Tibial artery (tissue), 4 donors: ENCODE results near the gene PTPRN2.

ENCODE experiments used
- DNase-seq, 2 donors: peaks; one replicate each; pipeline ENCODE4 v3.0.0-alpha.2; 2019
- H3K27ac ChIP-seq, 2 donors: fragments of 200-600 bp; sonication (generic) in 1 of 2; 1 replicate in 1 of 2; 2 replicates in 1 of 2; pipeline ENCODE4 v1.5.1; 2018 to 2019; ENCODE audit warnings: mild to moderate bottlenecking in 1 of 2
- H3K27me3 ChIP-seq, 2 donors: fragments of 200-600 bp; sonication (generic) in 1 of 2; one replicate each; pipeline versions ENCODE4 v1.5.1 to v1.6.0; 2016 to 2019
- H3K36me3 ChIP-seq, 3 donors: fragments of 200-600 bp; sonication (generic) in 2 of 3; one replicate each; pipeline ENCODE4 v1.5.1; 2016 to 2019; ENCODE audit warnings: mild to moderate bottlenecking in 2 of 3
- H3K4me1 ChIP-seq, 4 donors: fragments of 200-600 bp; sonication (generic) in 2 of 4; 1 replicate in 3 of 4; 2 replicates in 1 of 4; pipeline ENCODE4 v1.5.1; 2016 to 2019
- H3K4me3 ChIP-seq, 2 donors: fragments of 200-600 bp; sonication (generic) in 1 of 2; 1 replicate in 1 of 2; 2 replicates in 1 of 2; pipeline ENCODE4 v1.5.1; 2018 to 2019; ENCODE audit warnings: mild to moderate bottlenecking in 2 of 2
- H3K9me3 ChIP-seq, 3 donors: fragments of 200-600 bp; sonication (generic) in 1 of 3; one replicate each; pipeline ENCODE4 v1.5.1; 2016 to 2019
- CTCF ChIP-seq, 2 experiments: fragments of 200-600 bp in 1 of 2; fragments of 450-650 bp in 1 of 2; IDR thresholded peaks; one replicate each; pipeline ENCODE4 v1.5.1; 2017 to 2019; ENCODE audit warnings: antibody characterized with exemption in 2 of 2, mild to moderate bottlenecking in 1 of 2, moderate library complexity in 1 of 2
- intact Hi-C: fragments of 100-400 bp; cut with DNase I; formaldehyde crosslinking; loops from one replicate; pipeline ENCODE4 v1.15.0; 2023; ENCODE audit warnings: low total_unique reads

Gene PTPRN2

GRCh38 chr7:157830331-157830730, 757.3 kb downstream of the PTPRN2 start:
- intact Hi-C loops, result no loop called here
- H3K27me3 ChIP-seq, result no peaks in the 10 kb centered on the region
- no peaks in the 10 kb centered on the region for H3K9me3 ChIP-seq
- no peak for TF ChIP-seq CTCF (IDR thresholded peaks at IDR 0.05)
- no peak for DNase-seq
- H3K4me3 ChIP-seq, result no peak overlapping the region
- no peaks in the 10 kb centered on the region for H3K4me1 ChIP-seq
- H3K36me3 ChIP-seq, result no peaks in the 10 kb centered on the region
- H3K27ac ChIP-seq, result no peak overlapping the region

GRCh38 chr7:157829491-157829890, 758.1 kb downstream of the PTPRN2 start:
- TF ChIP-seq CTCF (IDR thresholded peaks at IDR 0.05), result no peak
- Histone ChIP-seq H3K4me3 (no peak overlapping the region), H3K36me3 (no peaks in the 10 kb centered on the region), H3K4me1 (no peaks in the 10 kb centered on the region), H3K27me3 (no peaks in the 10 kb centered on the region), H3K9me3 (peaks cover 0 to 8% (median 0%) of the 10 kb centered on the region in 3 donors), H3K27ac (no peak overlapping the region)
- DNase-seq, result no peak
- intact Hi-C loops, result no loop called here

GRCh38 chr7:157828881-157829280, 758.7 kb downstream of the PTPRN2 start:
- Histone ChIP-seq H3K27ac (no peak overlapping the region), H3K27me3 (no peaks in the 10 kb centered on the region), H3K4me1 (no peaks in the 10 kb centered on the region), H3K36me3 (no peaks in the 10 kb centered on the region), H3K9me3 (peaks cover 0 to 13% (median 0%) of the 10 kb centered on the region in 3 donors), H3K4me3 (no peak overlapping the region)
- TF ChIP-seq CTCF (IDR thresholded peaks at IDR 0.05), result no peak
- no peak for DNase-seq
- intact Hi-C loops, result no loop called here

GRCh38 chr7:157828190-157828589, 759.4 kb downstream of the PTPRN2 start:
- Histone ChIP-seq H3K4me3 (no peak overlapping the region), H3K27ac (no peak overlapping the region), H3K9me3 (peaks cover 0 to 13% (median 0%) of the 10 kb centered on the region in 3 donors), H3K27me3 (no peaks in the 10 kb centered on the region), H3K4me1 (no peaks in the 10 kb centered on the region), H3K36me3 (no peaks in the 10 kb centered on the region)
- intact Hi-C loops, result no loop called here
- no peak for DNase-seq
- TF ChIP-seq CTCF (IDR thresholded peaks at IDR 0.05), result no peak

- no peak for TF ChIP-seq CTCF (IDR thresholded peaks at IDR 0.05)
- H3K27me3 ChIP-seq, result no peaks in the 10 kb centered on the region
- peaks cover 0 to 13% (median 0%) of the 10 kb centered on the region in 3 donors for H3K9me3 ChIP-seq
- H3K4me3 ChIP-seq, result no peak overlapping the region
- no peaks in the 10 kb centered on the region for H3K4me1 ChIP-seq
- no peak for DNase-seq
- H3K36me3 ChIP-seq, result no peaks in the 10 kb centered on the region
- intact Hi-C loops, result no loop called here
- no peak overlapping the region for H3K27ac ChIP-seq
Measured at GRCh38 chr7:157827863-157828160, 759.8 kb downstream of the PTPRN2 start.
